ENCODE results near the gene MPHOSPH8.
"Not testable (repeated sequence)": the region's sequence is repeated elsewhere in the genome, so short reads cannot be mapped to it uniquely, and the experiment has no call there.

The MPHOSPH8 gene

GRCh38 chr13:19685437-19685836 lies 52.0 kb downstream of the MPHOSPH8 start:
- no peak for DNase-seq

- not testable (repeated sequence) for DNase-seq
Measured at GRCh38 chr13:19691447-19691846, 58.0 kb downstream of the MPHOSPH8 start.

GRCh38 chr13:19695428-19695827 lies 62.0 kb downstream of the MPHOSPH8 start:
- DNase-seq: no peak

GRCh38 chr13:19695829-19696228 lies 62.4 kb downstream of the MPHOSPH8 start:
- no peak for DNase-seq

GRCh38 chr13:19700963-19701362 lies 67.5 kb downstream of the MPHOSPH8 start:
- not testable (repeated sequence) for DNase-seq

GRCh38 chr13:19701619-19702018 lies 68.2 kb downstream of the MPHOSPH8 start:
- DNase-seq: not testable (repeated sequence)

GRCh38 chr13:19704256-19704655 lies 70.8 kb downstream of the MPHOSPH8 start:
- not testable (repeated sequence) for DNase-seq

GRCh38 chr13:19709039-19709438 lies 75.6 kb downstream of the MPHOSPH8 start:
- DNase-seq: not testable (repeated sequence)

- DNase-seq: not testable (repeated sequence)
Measured at GRCh38 chr13:19709782-19710181, 76.3 kb downstream of the MPHOSPH8 start.

- no peak for DNase-seq
Measured at GRCh38 chr13:19713186-19713965, 79.9 kb downstream of the MPHOSPH8 start.

GRCh38 chr13:19720039-19720438 lies 86.6 kb downstream of the MPHOSPH8 start:
- no peak for DNase-seq
